ENCODE data around the gene OPCML.

The OPCML gene

DNA sequence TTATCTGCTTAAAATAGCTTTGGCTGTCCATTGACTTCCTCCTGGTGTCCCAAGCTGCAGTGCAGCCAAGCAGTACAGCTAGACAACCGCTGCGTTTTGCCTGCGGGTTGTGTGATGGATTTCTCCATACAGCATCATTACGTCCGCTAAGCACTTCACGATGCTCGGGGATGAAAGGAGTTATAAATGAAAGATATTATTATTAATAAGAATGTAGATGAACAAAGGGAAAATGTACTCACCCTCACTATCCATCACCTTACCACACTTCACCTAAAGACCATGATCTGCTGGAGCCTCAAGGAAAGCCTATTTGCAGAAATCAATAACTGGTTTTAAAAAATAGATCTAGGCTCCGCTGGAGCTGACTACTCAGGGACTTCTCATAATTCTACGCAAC is 509.1 kb downstream of the OPCML start:
- no peak for DNase-seq (ENCODE audit: low read depth)

DNA sequence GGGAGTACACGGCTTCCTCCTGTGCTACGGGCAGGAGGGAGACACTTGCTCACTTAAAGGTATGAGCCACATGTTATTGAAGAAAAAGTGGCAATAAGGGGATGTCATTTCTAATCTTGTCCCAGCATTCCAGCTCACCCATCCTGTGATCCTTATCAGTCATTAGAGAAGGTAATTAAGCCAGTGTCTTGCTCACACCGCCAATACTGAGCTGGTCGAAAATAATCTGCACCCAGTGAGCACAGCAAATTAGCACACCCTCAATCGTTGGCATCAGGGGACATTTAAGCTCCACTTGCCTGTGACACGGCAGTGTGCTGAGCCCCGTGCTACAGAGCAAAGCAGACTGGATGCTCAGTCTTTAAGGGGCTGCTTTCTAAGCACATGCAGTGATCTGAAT is 510.7 kb downstream of the OPCML start:
- no peak for DNase-seq (ENCODE audit: low read depth)

DNA sequence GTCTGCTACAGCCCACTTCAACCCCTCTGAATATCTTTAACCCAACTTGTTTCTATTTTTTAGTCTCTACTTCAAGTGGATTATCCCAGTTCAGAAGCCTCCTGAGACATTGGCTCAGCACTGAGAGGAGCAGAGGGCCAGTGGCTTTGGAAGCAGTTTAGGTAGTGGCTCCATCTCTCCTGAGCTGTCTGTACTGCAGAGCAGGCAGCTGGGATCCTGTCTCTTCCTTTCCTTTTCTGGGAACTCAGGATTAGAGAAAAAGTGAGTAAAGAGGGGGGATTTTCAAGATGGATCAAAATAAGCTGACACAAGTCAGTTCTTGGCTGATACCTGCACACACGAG is 512.0 kb downstream of the OPCML start:
- no peak for DNase-seq (ENCODE audit: low read depth)

DNA sequence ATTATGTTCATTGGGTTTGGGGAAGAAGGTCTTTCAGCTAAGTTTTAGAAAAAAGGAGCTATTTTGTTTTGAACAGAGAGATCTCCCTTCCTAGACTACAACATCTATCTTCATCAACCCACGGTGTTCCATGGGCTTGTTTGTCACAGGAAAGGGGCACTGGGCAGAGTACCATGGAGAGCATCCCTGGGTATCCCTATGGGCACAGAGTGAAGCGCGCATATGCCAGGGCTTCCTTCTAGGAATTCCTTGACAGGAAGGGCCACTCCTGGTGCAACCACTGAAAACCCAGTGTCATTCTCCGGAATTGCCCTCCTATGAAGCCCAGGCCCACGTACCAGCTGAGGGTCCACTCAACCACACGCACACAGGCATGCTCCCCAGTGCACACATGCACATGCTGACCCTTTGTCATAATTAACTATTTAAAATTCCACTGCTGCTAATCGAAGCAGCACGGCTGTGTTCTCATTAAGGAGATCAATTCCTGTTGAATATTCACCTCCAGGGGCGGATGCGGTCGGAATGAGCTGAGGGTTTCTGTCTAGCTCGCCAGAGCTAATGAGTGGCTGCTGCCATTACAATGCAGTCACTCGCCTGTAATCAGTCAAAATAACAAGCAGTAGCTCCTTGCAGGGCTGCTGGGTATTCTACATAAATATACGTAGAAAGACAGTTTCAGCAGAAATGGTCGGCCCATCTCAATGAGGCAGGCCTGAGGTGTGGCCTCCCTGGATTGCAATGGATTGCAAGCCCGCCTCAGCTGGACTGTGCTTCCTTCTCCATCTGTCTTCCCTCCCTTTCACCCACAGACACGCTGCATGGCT is 512.5 kb downstream of the OPCML start:
- DNase-seq (ENCODE audit: low read depth), result no peak

DNA sequence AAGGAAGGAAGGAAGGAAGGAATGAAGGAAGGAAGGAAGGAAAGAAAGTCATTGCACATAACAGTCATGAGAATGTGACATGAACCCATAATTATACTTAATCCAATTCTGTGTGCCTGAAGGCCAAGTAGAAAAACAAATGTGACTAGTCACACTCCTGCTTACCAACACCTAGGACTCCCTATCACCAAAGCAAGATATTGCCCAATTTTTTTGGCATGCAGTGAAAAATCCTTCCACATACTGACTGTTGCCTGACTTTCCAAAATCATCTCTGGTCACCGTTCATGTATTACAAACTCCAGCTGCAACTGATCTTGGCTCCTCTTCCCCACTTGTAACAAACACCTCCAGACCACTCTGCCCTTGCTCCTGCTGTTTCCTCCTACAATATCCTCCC is 516.8 kb downstream of the OPCML start:
- DNase-seq (ENCODE audit: low read depth), result no peak

DNA sequence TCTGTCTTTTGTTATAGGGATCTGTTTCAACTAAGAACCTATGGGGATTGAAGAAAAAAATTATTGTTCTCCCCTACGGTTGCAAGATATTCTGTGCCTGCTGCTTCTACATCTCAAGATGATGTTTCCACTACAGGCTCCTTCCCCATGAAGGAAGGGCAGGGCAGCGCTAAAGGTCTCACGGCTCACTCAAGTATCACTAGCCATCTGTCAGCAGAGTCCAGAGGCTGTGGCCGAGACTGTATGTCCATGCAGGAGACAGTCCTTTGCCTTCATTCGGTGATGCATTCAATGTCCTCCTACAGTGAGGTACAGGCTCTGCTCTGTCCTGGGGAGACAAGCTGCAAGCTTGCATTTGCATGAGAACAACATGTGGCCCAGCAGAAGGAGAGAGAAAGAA is 518.0 kb downstream of the OPCML start:
- no peak for DNase-seq (ENCODE audit: low read depth)

DNA sequence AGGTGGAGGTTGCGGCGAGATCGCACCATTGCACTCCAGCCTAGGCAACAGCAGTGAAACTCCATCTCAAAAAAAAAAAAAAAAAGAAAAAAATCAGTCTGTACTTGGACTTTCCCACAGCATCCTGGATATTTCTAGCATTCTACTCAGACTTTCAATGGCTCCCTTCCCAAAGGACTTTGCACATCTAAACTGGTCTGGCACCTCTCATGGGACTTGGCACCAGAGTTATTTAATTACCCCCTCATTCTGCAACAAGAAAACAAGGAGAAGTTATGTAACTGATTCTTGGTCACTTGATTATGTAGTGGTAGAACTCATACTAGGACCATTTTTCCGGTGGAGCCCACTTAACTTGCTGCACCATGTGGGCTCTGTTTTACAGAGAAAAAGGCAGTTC is 519.5 kb downstream of the OPCML start:
- DNase-seq (ENCODE audit: low read depth), result no peak

DNA sequence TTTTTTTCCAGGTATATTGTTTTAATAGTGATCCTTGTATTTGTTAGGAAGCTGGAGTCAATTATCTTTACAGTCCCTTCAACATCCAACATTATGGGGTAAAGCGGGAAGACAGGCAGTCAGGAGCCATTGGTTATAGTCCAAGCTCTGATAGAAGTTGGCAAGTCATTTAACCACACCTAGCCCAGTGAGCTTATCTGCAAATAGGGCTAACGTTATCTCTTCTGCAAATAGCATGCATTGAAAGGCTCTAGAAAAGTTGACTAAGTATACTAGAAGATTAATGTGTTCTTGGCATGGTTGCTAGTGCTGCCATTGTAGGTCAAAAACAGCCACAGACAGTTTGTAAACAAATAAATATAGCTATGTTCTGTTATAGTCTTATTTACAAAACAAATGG is 520.7 kb downstream of the OPCML start:
- no peak for DNase-seq (ENCODE audit: low read depth)

DNA sequence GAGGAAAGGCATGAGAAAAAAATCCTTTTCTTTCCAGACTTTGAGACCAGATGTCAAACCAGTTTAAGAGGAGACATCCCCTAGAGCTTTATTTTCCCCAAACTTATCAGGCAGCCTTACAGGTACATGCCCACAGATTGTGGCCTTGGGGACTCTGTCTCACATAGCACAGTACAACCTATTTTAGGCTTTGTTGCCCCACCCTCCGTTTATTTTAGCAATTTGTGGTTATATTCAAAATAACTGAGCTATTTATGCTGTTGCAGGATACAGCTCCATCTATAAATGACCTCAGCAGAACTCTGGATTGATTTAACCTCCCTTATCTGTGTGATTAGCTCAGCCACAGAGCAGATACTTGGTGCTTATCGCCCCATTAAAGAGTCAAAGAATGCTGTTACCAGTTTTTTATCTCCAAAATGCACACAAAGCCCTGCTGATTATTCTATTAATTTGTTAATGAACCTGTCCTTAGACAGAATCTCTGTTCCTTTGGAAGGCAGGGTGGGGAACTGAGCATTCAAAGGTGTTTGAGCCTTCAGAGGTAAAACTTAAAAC is 525.2 kb downstream of the OPCML start:
- no peak for DNase-seq (ENCODE audit: low read depth)

DNA sequence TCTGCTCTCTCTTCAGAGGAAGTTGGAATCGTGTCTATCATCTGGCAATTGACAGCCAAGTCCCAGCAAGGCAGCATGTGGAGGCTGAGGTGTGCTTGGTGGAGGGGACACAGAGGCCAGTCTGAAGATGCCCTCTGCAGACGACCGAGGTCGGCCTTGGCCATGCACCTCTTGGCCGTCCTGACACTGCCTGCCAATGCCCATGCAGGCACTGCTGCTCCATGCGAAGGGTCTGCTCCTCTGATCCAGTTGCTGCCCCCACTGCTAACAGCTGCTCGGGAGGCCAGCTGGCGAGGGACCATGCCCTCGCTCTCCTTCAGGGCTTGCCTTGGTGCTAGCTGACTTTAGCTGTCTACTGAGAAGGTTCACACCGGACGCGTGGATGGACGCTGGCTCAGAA is 527.9 kb downstream of the OPCML start:
- DNase-seq (ENCODE audit: low read depth), result no peak

DNA sequence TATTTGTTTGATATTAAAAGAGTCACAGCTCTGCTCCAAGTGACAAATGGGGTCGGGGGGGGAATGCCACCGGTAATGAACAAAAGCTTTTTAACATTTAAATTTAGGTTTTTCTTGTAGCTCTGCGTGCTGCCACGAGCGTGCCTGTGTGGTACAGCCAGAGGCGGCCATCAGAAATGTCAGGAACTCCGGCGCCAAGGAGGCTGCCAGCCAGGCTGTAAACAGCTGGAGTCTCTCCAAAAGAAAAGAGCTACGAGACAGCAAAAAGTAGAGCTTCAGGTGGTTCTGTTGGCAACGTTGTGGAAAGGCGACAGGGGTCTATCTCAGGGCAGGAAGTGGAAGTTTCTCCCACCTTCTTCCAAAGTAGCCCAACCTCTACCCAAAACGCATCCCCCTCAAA is 532.8 kb downstream of the OPCML start:
- DNase-seq (ENCODE audit: low read depth), result no peak

DNA sequence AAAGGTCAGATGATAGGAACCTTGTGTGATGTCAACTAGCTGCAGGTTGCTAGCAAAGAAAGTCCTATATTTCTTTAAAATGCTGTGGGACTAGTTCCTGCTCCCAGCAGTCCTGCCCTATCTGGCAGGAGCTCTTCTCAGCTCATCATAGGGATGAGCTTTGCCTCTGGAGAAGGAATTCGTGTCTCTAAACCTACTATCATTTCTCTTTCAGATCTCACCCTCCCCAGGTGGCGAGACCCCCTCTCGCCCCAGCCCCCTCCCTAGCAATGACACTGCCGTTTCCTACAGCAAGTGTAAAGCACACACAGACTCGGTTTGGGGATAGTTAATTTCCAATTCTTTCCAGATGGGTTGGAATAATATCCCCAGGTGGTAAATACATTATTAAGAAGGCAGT is 533.3 kb downstream of the OPCML start:
- no peak for DNase-seq (ENCODE audit: low read depth)

DNA sequence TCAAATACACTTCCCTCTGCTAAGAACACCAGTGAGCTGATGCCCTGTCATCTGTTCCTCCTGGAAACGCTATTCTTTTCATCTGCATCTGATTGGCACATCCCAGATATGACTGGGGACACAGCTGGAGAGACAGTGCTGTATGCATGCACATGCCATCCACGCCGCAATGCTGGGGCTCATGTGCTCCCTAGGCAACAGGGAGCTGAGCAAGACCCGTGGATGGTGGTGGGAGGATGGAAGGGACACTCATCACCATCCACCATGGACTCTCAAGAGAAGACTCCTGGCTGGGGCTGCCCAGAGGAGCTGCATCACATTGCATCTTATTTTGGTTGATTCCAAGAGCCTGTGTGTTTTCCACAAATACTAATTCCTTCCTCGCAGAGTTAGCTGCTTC is 534.9 kb downstream of the OPCML start:
- DNase-seq (ENCODE audit: low read depth), result no peak

DNA sequence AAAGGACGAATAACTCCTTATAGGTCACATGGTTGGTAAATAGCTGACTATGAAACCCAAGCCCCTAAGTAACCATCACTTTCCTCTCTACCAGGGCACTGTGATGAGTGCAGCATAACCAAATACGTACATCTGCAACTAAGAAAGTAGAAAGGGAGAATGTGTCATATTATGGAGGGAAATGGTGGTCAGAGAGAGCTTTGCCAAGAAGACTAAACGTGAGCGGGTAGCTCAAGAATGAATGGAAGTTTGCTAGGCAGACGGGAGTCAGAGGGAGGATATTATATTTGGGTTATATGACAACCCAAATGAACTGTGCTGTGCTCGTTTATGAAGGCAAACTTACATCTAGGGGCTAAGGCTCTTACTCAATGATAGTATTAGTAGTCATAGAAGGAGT is 537.3 kb downstream of the OPCML start:
- DNase-seq (ENCODE audit: low read depth), result no peak

DNA sequence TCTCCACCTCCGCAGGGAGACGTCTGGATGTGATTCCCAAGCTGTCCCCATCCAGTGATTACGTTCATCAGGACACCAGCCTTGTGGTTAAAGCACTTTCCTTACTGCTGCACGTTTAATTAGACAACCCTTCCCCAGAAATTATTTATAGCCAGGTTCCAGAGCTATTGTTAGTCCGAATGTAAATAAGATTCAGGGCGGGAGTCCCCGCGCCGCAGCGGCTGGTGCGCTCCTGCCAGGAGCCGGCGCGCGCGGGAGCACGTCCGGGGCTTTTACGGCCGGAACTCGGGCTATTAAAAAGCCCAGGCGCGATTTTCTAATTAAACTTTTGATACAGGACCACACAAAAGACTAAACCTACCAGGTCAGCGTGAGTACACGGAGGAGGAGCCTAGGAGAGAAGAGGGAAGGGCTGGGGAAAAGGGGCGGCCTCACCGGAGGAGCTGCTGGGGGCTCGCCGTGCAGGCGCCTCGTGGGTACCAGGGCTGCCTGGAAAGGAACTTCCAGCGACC is 538.3 kb downstream of the OPCML start:
- DNase-seq (ENCODE audit: low read depth), result no peak

DNA sequence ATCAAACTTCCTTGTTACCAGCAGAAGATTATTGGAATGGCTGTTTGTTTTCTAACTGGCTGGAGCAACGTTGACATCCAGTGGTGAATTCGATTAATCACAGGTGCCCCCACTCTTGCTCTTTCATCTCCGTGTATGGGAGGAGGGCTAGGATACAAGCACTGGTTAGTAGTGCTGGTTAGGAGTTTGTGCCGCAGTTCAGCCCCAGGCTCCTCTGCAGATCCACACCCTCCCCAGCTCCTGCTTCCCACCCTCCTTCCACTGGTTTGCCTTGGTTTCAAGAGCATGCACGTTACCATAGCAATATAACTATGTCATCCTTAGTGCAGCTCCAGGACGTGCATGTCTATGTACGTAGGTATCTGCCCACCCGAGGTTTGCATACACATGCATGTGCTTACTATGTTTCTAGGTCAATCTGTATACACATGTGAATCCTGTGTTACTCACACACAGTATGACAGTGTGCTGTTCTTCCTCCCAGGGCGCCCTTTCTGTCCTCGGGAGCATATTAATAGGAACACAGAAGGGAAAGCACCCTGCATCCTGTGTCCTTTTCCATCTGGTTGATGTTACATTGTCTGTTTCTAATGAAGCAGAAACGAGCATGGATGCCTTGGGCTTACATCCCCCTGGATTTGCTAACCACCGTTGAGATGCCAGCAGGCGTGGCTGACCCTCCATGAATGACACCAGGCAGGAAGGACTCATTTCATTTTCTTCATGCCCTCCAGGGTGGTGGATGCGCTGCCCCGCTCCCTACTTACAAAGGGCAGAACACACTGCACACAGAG is 539.3 kb downstream of the OPCML start:
- no peak for DNase-seq (ENCODE audit: low read depth)

DNA sequence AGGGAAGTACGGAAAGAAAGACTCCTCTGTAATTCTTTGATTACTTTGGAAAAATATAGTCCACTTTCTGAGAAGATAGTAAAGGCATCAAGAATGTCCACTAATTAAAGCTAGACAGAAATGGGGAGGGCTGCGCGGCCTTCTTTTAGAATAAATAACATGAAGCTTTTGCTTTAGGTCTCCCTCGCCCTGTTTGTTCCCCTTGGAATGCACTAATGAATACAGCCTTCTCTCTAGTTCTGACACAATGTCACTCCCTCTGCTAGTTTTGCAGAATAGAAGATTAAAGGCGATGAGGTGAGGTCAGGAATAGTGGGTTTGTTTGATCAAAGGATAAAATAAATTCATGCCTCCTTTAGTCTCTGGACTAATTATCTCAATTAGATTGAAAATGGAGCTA is 543.9 kb downstream of the OPCML start:
- no peak for DNase-seq (ENCODE audit: low read depth)

DNA sequence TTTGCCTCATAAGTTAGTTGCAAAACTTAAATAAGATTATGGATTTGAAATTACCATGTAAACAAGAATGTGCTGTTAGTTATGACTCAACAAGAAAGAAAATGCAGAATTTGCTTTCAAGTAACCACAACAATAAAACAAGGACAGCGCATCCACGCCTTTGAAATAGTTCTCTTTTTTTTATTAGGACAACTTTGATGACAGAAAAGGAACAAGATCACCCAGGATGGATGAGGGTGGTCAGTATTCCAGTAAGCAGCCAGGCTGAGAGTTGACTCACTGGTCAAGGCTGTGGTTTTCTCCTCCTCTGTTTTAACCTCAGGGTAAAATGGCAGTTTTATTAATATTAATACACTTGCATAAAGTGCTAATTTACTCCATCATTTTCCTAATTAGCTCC is 544.4 kb downstream of the OPCML start:
- no peak for DNase-seq (ENCODE audit: low read depth)

DNA sequence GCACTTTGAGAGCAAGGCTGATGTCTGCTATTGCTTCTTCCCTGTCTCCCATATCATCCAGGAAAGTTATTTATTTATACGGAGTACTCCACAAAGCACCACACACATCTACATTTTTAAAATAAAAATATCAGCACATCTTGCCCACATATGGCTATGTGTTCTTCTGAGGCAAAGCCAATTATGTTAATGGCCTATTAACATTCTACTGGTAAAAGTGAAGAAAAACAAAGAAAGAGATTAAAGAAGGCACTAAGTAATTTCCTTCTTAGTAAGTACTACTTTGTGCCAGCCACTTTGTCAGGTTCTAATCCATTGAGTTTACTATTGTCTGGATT is 548.7 kb downstream of the OPCML start:
- no peak for DNase-seq (ENCODE audit: low read depth)

DNA sequence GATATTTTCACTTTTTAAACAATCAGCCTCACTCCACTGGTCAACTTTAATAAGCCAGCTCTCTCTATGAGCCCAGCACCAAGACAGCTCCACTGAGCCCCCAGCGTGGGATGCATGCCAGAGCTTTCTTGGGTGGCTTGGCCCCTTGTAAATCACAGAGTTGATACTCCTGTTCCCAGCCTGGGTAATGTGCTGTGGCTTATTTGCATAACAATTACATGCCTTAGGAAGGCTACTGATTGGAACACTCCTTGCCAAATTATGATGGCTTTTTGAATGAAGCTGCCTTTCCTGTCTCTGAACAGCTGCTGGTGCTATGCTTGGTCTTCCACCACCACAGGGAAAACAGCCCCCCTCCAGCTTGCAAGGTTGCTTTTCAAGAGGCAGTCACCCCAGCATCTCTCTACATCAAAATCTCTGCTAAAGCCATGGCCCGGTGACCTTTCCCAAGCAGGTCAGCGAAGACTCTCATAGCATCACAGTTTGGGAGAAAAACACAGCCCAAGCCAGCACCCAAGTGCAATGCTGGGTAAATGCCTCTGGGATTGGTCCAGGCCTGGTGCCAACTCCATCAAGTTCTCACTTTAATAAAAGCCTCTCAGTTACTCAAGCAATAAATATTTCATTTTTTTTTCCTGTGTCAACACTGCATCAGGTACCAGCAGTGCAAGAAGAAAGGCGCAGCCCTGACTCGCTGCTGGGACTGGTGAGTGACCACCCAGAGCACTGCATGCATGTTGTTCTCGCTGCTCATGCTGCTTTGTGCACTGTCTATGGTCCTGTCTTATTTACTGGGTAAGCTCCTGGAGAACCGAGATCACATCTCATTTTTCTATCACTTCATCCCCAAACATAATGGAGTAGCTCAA is 549.3 kb downstream of the OPCML start:
- no peak for DNase-seq (ENCODE audit: low read depth)

DNA sequence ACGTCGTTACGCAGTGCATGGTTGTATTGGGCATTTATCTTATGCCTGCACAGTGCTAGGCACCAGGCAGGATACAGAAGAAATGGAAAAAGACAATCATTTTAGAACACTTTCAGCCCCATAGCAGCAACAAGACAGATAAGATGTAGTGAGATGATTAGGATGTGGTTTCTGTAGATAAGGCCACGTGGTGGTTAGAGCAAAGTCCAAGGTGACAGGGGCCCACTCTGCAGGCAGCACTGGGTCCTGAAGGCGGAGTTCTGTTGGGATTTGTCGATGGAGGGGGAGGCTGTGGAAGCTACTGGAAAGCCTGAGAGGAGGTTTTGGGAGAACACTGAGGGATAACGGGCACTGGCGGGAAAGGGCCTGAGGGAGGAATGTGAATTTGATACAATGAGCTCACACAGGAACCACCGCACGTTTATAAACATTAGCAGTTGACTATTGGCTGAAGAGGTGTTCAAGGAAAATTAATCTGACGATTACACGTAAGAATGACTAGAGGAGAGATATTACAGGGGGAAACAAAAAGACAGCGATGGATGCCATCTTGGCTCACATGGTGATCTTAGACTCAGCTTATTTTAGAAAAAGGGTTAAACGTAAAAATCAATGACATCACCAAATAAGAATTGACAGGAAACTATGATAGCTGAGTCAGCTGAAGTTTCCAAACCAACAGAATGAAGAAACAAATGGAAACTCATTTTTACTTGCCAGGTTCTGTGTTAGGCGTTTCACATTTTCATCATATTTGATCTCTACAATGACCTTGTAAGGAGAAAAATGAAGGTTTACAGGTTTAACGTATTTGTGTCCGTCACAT is 551.0 kb downstream of the OPCML start:
- DNase-seq (ENCODE audit: low read depth), result no peak
